ENCODE measurements around the gene ZC3H12C.

ZC3H12C gene

DNA sequence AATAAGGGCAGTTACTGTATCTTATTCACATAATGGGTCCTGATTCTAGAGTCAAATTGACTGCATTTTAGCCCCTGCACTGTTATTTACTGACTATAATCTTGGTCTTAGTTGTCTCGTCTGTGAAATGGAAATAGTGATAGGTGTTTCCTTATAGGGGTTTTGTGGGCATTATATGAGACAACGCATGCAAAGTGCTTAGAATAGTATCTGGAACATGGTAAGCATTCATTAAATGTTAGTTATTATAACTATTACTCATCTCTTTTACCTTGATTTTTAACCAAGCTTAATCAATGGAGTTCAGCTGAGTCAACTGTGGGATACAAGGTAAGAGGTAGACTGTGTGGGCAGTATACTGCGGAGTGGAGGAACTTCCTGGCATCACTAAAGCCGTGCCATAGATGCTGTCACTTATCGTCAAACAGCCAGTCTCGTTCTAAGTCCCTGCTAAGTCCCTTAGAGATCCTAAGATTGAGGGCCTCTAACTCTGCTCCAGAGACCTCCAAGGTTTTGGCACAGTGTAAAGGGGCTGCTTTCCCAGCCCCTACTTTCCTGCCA lies 2.6 kb upstream of the ZC3H12C start:
- TF ChIP-seq, protein P1, sequence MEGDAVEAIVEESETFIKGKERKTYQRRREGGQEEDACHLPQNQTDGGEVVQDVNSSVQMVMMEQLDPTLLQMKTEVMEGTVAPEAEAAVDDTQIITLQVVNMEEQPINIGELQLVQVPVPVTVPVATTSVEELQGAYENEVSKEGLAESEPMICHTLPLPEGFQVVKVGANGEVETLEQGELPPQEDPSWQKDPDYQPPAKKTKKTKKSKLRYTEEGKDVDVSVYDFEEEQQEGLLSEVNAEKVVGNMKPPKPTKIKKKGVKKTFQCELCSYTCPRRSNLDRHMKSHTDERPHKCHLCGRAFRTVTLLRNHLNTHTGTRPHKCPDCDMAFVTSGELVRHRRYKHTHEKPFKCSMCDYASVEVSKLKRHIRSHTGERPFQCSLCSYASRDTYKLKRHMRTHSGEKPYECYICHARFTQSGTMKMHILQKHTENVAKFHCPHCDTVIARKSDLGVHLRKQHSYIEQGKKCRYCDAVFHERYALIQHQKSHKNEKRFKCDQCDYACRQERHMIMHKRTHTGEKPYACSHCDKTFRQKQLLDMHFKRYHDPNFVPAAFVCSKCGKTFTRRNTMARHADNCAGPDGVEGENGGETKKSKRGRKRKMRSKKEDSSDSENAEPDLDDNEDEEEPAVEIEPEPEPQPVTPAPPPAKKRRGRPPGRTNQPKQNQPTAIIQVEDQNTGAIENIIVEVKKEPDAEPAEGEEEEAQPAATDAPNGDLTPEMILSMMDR (IDR thresholded peaks at IDR 0.05; ENCODE audit: low read depth, low read length, missing control alignments) = no peak
- DNase-seq (ENCODE audit: low read depth) = no peak
- in situ Hi-C loops (cut with HindIII; ENCODE audit: low sequenced_read_pairs) = no loop called here
- no peak overlapping the region for H3K4me3 ChIP-seq (ENCODE audit: low read depth, low read length)

DNA sequence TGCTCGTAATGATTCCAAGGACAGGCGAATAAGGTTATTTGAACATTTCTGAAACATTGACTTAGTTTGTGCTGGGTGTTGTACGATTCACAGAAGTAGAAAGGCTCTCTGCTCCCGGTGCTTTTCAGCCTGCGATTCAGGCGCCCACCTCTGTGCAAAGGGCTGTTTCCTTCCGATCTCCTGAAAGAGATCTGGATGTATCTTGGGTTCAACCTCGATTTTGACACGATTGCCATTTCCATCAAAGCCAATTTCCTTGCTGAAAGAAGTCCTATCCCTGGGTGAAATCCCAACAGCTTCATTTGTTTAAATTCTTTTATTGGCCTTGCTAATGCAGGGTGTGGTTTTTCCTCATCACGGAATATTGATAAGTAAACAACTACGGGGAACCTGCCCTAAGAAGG lies 1.1 kb upstream of the ZC3H12C start:
- DNase-seq (ENCODE audit: low read depth) = no peak
- in situ Hi-C loops (cut with HindIII; ENCODE audit: low sequenced_read_pairs) = no loop called here
- TF ChIP-seq, protein P1 (IDR thresholded peaks at IDR 0.05; ENCODE audit: low read depth, low read length, missing control alignments) = no peak
- peak overlapping the region; percentile 69 for H3K4me3 ChIP-seq (ENCODE audit: low read depth, low read length)

DNA sequence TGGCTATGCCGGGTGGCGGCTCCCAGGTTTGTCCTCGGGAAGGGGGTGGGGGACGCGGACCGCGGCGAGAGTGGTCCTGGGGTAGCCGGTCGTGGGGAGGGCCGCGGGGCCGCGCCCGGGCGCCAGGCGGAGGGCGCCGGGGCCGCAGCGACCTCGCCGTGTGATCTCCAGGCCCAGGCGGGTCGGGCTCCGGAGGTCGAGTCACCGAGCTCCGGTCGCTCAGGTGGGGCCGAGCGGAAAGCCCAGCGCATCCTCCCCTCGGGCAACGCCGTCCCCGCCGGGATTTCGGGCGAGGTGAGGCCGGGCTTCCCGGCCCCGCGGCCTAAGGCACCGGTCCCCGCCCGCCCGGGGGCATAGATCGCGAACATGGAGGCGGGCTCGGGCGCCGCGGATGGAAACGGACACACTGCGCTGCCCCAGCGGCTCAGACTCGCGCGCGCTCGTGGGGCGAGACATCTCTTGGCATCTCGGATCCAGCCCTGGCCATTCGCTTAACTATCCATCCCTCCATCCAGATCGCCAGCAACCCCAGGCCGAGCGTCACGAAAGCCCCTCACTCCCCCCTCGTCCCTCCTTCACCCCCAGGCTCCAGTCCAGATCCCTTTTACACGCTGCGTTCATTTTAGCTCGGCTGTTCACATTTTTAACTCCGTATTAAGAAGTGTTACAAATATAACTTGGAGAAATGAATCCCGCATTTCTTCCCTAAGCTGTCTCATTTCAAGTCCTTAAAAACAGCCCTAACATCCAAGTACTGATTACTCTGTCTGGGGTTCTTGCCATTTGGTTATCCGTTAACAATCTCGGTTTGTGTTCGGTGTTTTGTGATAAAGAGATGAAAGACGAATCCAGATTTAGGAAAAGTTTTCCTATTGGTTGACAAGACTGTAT lies 460 bp downstream of the ZC3H12C start:
- DNase-seq (ENCODE audit: low read depth) = peak; percentile 48
- peak overlapping the region; percentile 69 for H3K4me3 ChIP-seq (ENCODE audit: low read depth, low read length)
- TF ChIP-seq, protein P1 (IDR thresholded peaks at IDR 0.05; ENCODE audit: low read depth, low read length, missing control alignments) = no peak
- in situ Hi-C loops (cut with HindIII; ENCODE audit: low sequenced_read_pairs) = no loop called here

- H3K4me3 ChIP-seq (ENCODE audit: low read depth, low read length) = peak overlapping the region; percentile 69
- in situ Hi-C loops (cut with HindIII; ENCODE audit: low sequenced_read_pairs) = no loop called here
- TF ChIP-seq, protein P1 (IDR thresholded peaks at IDR 0.05; ENCODE audit: low read depth, low read length, missing control alignments) = no peak
- no peak for DNase-seq (ENCODE audit: low read depth)
These were observed 1.4 kb downstream of the ZC3H12C start for GRCh38 chr11:110094298-110095285.

- TF ChIP-seq, protein P1 (IDR thresholded peaks at IDR 0.05; ENCODE audit: low read depth, low read length, missing control alignments) = no peak
- no peak for DNase-seq (ENCODE audit: low read depth)
- H3K4me3 ChIP-seq (ENCODE audit: low read depth, low read length) = peak overlapping the region; percentile 16
- in situ Hi-C loops (cut with HindIII; ENCODE audit: low sequenced_read_pairs) = no loop called here
These were observed 2.4 kb downstream of the ZC3H12C start for GRCh38 chr11:110095554-110095953.

DNA sequence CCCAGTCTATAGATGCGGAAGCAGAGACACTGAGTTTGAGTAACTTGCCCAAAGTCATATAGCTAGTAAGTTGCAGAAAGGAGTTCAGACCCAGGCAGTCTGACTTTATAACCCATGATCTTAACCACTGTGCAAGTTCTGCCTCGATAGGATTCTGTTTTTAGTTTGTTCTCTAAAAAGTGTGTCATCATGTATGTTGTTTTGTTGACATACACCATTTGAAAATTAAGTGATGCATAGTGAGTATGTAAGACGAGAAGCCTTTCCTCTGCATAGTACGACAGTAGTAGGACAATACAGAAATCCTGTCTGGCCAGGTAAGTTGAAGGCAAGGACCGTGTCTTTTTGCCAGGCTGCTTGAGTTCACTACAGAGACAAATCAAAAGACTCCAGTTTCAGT lies 3.3 kb downstream of the ZC3H12C start:
- TF ChIP-seq, protein P1 (IDR thresholded peaks at IDR 0.05; ENCODE audit: low read depth, low read length, missing control alignments) = no peak
- in situ Hi-C loops (cut with HindIII; ENCODE audit: low sequenced_read_pairs) = no loop called here
- DNase-seq (ENCODE audit: low read depth) = no peak
- H3K4me3 ChIP-seq (ENCODE audit: low read depth, low read length) = no peak overlapping the region

Data from astrocyte of the cerebellum (primary cell).